HG03064 (cell line): ENCODE data around the gene BEST1.

Experiments
- ATAC-seq: cut with Tn5 transposase; IDR thresholded peaks from one replicate; pipeline ENCODE4 v1.9.1; 2021; ENCODE audit warnings: low read depth; ENCODE audit not compliant: unreplicated experiment

Gene BEST1

GRCh38 chr11:62011881-62012280 is 61.7 kb downstream of the BEST1 start:
- ATAC-seq, result no peak

GRCh38 chr11:62012451-62012831 is 62.3 kb downstream of the BEST1 start:
- no peak for ATAC-seq

GRCh38 chr11:62012832-62013461 is 62.8 kb downstream of the BEST1 start:
- ATAC-seq, result no peak
